GM18511 (cell line): ENCODE results near the gene CARD16.
"Not testable (repeated sequence)": the region's sequence is repeated elsewhere in the genome, so short reads cannot be mapped to it uniquely, and the experiment has no call there.

ENCODE experiments used
- ATAC-seq: cut with Tn5 transposase; IDR thresholded peaks from one replicate; pipeline ENCODE4 v1.9.1; 2021; ENCODE audit warnings: mild to moderate bottlenecking, moderate library complexity; ENCODE audit not compliant: unreplicated experiment

CARD16 gene

DNA sequence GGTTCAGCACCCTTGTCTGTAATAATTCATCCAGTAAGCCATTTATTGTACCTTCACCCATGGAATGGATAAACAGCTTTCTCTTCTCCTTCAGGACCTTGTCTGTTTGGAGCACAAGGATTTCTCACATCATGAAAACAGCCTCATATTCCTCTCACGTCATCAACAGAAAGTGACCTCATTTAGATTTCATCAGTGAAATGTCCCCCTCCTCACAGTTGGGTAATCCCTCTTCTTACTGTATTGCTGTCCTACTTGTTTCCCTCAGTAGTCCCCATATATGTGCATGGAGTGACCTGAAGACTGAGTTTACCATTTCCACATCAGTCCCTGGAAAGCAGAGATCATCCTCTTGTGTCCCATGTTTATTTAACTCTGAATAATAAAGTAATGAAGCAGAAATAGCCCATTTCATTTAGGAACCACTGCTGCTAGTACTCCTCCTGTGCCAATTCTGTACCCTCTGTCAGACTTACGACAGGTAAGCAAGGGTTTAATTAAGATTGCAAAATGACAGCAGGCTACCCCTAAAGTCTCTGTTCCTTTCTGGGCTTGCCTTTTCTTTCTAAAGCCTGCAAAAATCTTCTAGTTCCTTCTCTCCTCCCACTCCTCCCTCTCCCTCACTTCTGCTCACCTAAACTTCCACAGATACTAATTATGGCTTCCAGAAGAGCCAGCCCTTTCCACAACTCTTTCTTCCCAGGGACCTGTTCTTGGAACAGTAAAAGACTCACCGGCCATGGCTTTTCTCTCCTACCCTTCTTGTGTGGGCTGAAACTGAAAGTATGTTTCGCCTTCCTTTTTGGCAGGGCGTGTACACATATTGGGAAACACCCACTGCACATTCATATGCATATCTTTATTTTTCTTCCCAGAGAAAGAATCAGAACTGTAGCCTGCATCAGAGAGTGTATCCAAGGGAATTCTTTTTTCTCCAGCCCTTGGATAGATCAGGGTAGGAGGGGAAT lies at the start of gene CARD16:
Gene CARD16, minus strand, starts transcription at position 779 of the 968 bp plus-strand sequence. Its CDS starts 38 bp downstream, at position 741.
- ATAC-seq = peak; percentile 99

DNA sequence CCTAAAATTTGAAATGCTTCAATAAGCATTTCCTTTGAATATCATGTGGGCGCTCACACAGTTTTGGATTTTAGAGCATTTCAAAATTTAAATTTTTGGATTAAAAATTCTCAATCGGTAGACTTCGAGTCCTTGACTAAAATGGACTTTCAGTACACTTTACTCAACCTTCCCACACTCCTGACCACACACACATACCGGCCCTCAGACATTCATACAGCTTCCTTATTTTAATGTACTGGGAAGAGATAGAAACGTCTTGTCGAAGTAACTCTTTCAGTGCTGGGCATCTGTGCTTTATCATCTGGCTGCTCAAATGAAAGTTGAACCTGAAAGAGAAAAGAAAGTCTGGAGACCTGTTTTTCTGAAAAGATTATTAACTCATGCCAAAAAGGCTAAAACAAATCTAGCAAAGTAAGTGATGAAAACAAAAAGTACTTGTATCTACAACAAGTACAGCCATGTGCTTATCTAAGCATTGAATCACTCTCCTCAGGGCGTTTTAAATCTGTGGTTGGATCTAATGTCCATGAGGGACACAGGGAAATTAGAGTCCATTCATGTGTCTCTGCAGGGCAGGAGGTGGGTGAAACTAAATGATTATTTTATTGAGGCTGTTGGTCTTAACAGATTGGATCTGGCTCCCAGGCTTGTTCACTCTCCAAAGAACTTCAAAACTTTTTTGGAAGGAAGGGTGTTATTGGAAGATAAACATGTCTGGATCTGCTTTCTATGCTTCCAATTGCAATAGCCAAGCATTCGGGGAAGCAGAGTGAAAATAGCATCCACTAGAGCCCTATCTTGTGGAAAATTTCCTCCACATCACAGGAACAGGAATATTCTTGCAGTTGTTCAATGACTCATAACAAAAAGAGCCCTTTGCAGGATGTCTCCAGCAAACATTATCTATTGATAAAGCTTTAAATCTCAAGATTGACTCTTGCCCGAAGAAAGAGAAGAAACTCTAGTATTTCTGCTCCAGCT lies 47.4 kb upstream of the CARD16 start:
- ATAC-seq = no peak

GRCh38 chr11:105081412-105082150 lies 36.4 kb upstream of the CARD16 start:
- no peak for ATAC-seq

- not testable (repeated sequence) for ATAC-seq
Measured at GRCh38 chr11:105080171-105080906, 35.2 kb upstream of the CARD16 start.

GRCh38 chr11:105078283-105078682 lies 33.1 kb upstream of the CARD16 start:
- ATAC-seq = no peak

DNA sequence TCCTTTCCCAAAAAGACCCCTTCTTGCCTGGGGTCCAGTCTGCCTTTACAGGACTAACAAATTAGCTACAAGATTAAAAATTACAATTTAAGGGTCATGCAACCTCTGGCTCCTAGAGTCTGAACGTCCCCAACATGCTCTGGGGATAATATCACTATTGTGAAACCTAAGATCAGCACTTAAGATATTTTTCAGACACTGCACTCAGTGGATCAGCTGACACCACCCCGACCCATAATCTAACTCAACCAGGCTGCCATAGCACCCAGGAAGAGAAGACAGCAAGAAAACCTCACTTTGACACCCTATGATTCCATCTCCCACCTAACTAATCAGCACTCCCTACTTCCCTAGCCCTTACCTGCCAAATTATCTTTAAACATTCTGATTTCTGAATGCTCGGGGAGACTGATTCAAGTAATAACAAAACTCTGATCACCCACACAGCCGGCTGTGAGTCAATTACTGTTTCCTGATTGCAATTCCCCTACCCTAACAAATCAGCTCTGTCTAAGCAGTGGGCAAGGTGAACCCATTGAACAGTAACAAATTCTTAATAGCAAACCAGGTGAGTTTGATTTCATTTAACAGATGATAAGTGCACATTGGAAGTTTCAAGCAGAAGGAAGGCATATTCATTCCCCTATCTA lies 32.1 kb upstream of the CARD16 start:
- ATAC-seq = peak; percentile 62

DNA sequence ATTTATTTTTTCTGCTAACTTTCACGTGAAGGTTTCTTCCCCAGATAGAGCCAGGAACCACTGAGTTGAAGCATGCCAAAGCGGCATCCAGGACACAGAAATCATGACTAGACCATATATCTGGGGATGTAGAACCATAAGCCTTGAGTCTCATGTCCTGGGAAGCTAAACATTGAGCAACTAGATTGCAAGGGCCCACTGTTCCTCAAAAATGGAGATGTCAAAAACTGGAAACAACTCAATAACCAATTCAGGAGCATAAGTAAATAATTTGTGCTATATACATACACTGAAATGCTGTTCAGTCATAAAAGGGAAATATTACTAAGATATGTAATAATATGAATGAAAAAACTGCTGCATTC lies 29.0 kb upstream of the CARD16 start:
- ATAC-seq = no peak

DNA sequence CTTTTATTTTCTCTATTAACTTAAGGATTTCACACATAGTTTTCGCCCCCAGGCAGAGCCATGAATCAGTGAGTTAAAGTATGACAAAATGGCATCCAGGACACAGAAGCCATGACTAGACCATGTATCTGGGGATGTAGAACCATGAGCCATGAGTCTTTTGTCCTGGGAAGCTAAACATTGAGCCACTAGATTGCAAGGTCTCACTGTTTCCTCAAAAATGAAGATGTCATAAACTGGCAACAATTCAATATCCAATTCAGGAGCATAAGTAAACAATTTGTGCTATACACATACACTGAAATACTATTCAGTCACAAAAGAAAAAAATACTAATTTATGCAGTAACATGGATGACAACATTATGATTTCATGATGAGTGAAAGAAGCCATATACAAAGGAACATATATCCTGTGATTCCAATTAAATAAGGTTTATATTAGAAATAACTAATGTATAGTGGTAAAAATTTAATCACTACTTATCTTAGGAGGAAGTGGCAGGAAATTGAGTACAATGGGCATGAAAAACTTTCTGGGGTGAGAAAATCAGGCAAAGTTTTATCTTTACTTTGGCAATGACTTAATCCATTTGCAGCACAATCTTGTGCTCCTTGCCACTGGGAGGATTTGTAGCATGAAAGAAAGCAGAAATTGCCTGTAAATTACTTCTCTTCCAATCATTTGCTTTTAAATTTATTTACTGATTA lies 28.5 kb upstream of the CARD16 start:
- no peak for ATAC-seq

GRCh38 chr11:105072080-105072479 lies 26.9 kb upstream of the CARD16 start:
- not testable (repeated sequence) for ATAC-seq

- no peak for ATAC-seq
Measured at GRCh38 chr11:105071089-105071732, 26.1 kb upstream of the CARD16 start.

DNA sequence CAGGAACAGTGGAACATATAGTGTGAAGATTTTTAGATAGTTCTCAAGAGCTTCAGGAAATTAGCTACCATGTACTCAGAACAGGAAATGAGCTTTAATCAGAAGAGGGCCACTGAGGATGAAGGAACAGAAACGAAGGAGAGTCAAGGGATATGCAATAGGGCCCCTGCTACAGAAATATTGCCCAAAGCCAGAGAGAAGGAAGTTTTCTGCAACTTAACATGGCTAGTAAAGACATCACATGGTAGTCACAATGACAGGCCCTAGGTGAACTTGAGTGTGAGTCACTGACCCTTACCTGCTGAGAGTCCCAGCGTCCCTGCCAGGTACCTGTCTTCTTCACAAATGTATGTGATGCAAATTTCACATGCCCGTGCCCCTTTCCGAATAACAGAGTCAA lies 25.2 kb upstream of the CARD16 start:
- no peak for ATAC-seq

DNA sequence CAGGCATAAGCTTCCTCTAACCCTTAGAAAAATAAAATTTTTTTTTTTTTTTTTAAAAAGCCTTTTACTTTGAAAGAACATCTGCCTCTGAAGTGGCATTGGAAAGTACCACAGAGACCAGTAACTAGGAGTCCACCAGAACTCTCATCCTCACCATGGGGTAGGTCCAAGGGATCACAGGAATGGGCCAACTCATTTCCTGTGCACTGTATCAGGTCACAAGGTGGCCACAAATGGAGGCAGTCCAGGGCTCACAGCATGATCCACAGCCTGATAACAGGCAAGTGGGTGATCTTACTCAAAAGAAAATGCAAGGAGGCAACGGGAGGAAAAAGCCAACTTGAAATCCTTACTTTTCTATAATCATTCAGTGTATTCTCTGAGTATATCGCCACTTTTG lies 24.6 kb upstream of the CARD16 start:
- ATAC-seq = not testable (repeated sequence)

DNA sequence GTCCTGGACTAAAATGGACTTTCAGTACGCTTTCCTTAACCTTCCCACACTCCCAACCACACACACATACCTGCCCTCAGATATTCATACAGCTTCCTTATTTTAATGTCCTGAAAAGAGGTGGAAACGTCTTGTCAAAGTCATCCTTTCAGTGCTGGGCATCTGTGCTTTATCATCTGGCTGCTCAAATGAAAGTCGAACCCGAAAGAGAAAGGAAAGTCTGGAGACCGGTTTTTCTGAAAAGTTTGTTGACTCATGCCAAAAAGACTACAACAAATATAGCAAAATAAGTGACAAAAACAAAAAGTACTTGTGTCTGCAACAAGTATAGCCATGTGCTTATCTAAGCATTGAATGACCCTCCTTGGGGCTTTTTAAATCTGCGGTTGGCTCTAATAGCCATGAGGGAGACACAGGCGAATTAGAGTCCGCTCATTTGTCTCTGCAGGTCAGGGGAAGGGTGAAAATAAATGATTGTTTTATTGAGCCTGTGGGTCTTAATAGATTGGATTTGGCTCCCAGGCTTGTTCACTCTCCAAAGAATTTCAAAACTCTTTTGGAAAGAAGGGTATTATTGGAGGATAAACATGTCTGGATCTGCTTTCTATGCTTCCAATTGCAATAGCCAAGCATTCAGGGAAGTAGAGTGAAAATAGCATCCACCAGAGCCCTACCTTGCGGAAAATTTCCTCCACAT lies 18.3 kb upstream of the CARD16 start:
- not testable (repeated sequence) for ATAC-seq

GRCh38 chr11:105057432-105057831 lies 12.3 kb upstream of the CARD16 start:
- no peak for ATAC-seq

DNA sequence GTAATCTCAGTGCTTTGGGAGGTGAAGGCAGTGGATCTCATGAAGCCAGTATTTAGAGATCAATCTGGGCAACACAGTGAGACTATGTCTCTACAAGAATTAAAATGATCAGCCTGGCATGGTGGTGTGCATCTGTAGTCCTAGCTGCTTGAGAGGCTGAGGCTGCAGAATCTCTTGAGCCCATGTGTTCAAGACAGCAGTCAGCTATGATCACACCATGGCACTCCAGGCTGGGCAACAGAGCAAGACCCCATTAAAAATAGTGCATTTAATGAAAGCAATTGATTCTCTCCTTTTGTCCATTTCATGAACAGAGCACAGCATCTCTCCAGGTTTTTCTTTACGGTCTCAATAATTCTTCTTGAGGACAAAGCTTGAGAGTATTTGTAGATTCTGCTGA lies 11.3 kb upstream of the CARD16 start:
- ATAC-seq = no peak

GRCh38 chr11:105054723-105055493 lies 9.8 kb upstream of the CARD16 start:
- ATAC-seq = no peak

GRCh38 chr11:105052487-105052886 lies 7.4 kb upstream of the CARD16 start:
- ATAC-seq = no peak
